HepG2 (cell line): ENCODE data around the gene SCT. TPM values are rescaled to one million over a fixed set of nuclear protein-coding genes. Genes with fewer than 3 reads are reported as not detected.

Source experiments
- ATM ChIP-seq: fragments of 450-650 bp; IDR thresholded peaks from 2 replicates; pipeline ENCODE4 v1.7.1; 2017; ENCODE audit warnings: mild to moderate bottlenecking, borderline replicate concordance
- DNMT3B ChIP-seq: conservative IDR thresholded peaks from 2 replicates; pipeline ENCODE4 v1.6.1; 2016; ENCODE audit warnings: missing biosample characterization, control low read depth
- ELK4 ChIP-seq: sonication (generic); formaldehyde crosslinking; IDR thresholded peaks from 2 replicates; pipeline ENCODE4 v1.9.0; 2021; ENCODE audit warnings: missing genetic modification reagents, borderline replicate concordance
- GATAD2A ChIP-seq: IDR thresholded peaks from 2 replicates; pipeline ENCODE4 v1.6.1; 2016
- HMG20B ChIP-seq: conservative IDR thresholded peaks from 2 replicates; pipeline ENCODE4 v1.6.1; 2016; ENCODE audit warnings: missing genetic modification reagents, missing compliant biosample characterization
- HOXA9 ChIP-seq: sonication (generic); formaldehyde crosslinking; IDR thresholded peaks from 2 replicates; pipeline ENCODE4 v1.8.1; 2022; ENCODE audit warnings: missing genetic modification reagents, mild to moderate bottlenecking, moderate library complexity, borderline replicate concordance
- JDP2 ChIP-seq: sonication (generic); formaldehyde crosslinking; IDR thresholded peaks from 2 replicates; pipeline ENCODE4 v1.8.1; 2022; ENCODE audit warnings: missing genetic modification reagents, borderline replicate concordance
- JUN ChIP-seq: sonication (generic); formaldehyde crosslinking; IDR thresholded peaks from 2 replicates; pipeline ENCODE4 v1.4.0; 2020; ENCODE audit warnings: mild to moderate bottlenecking, missing genetic modification reagents
- JUNB ChIP-seq: sonication (generic); formaldehyde crosslinking; IDR thresholded peaks from 2 replicates; pipeline ENCODE4 v1.8.0; 2022; ENCODE audit warnings: missing genetic modification reagents, mild to moderate bottlenecking, borderline replicate concordance
- NRL ChIP-seq: sonication (generic); formaldehyde crosslinking; IDR thresholded peaks from 2 replicates; pipeline ENCODE4 v1.5.0; 2020; ENCODE audit warnings: missing genetic modification reagents, mild to moderate bottlenecking, moderate library complexity, borderline replicate concordance
- PHF21A ChIP-seq: sonication (generic); formaldehyde crosslinking; IDR thresholded peaks from 2 replicates; pipeline ENCODE4 v1.5.0; 2020; ENCODE audit warnings: mild to moderate bottlenecking, missing genetic modification reagents
- PRPF4 ChIP-seq: fragments of 200-400 bp; formaldehyde crosslinking; IDR thresholded peaks from 2 replicates; pipeline ENCODE4 v1.6.1; 2016; ENCODE audit warnings: low read length, low read depth; ENCODE audit not compliant: poor library complexity, severe bottlenecking
- SP5 ChIP-seq: IDR thresholded peaks from 2 replicates; pipeline ENCODE4 v1.6.1; 2016; ENCODE audit warnings: low read depth, borderline replicate concordance
- TAF1 ChIP-seq: sonication (generic); formaldehyde crosslinking; IDR thresholded peaks from 2 replicates; pipeline ENCODE4 v1.4.0; 2020; ENCODE audit warnings: missing genetic modification reagents
- TCF7 ChIP-seq: sonication (generic); IDR thresholded peaks from 2 replicates; pipeline ENCODE4 v1.6.1; 2016; ENCODE audit warnings: antibody characterized with exemption, low read depth
- TOPORS ChIP-seq: sonication (generic); formaldehyde crosslinking; IDR thresholded peaks from 2 replicates; pipeline ENCODE4 v1.8.0; 2023; ENCODE audit warnings: mild to moderate bottlenecking, missing genetic modification reagents
- ZBTB37 ChIP-seq: sonication (generic); formaldehyde crosslinking; IDR thresholded peaks from 2 replicates; pipeline ENCODE4 v1.4.0; 2020; ENCODE audit warnings: mild to moderate bottlenecking, missing genetic modification reagents
- ZNF180 ChIP-seq: sonication (generic); formaldehyde crosslinking; IDR thresholded peaks from 2 replicates; pipeline ENCODE4 v1.4.0; 2020; ENCODE audit warnings: low read depth, missing genetic modification reagents, borderline replicate concordance
- ZNF30 ChIP-seq: sonication (generic); formaldehyde crosslinking; IDR thresholded peaks from 2 replicates; pipeline ENCODE4 v1.5.0; 2020; ENCODE audit warnings: mild to moderate bottlenecking, missing genetic modification reagents
- ZNF335 ChIP-seq: sonication (generic); formaldehyde crosslinking; IDR thresholded peaks from 2 replicates; pipeline ENCODE4 v1.4.0; 2020; ENCODE audit warnings: missing genetic modification reagents
- ZNF451 ChIP-seq: sonication (generic); formaldehyde crosslinking; IDR thresholded peaks from 2 replicates; pipeline ENCODE4 v1.5.0; 2020; ENCODE audit warnings: mild to moderate bottlenecking, missing genetic modification reagents
- ZNF749 ChIP-seq: sonication (generic); formaldehyde crosslinking; IDR thresholded peaks from 2 replicates; pipeline ENCODE4 v1.8.0; 2022; ENCODE audit warnings: mild to moderate bottlenecking, missing genetic modification reagents, moderate library complexity, borderline replicate concordance
- ZNF782 ChIP-seq: sonication (generic); formaldehyde crosslinking; IDR thresholded peaks from 2 replicates; pipeline ENCODE4 v1.4.0; 2020; ENCODE audit warnings: missing genetic modification reagents, mild to moderate bottlenecking, borderline replicate concordance
- polyA plus RNA-seq, 8 experiments: library from polyadenylated mRNA; depleted of rRNA in 3 of 8; stranded (reverse) in 7 of 8; unstranded in 1 of 8; fragments of >200 nt; fragmentation: Illumina TruSeq in 4 of 8; extraction: Trizol in 4 of 8; gene quantifications; 2 replicates each; pipeline versions ENCODE4 v1.2.1 to v1.2.3, GENCODE V29; 2011 to 2016; ENCODE audit warnings: low read depth in 4 of 8, missing spikeins in 1 of 8, mixed read lengths in 1 of 8; ENCODE audit not compliant: insufficient read depth in 1 of 8
- total RNA-seq, 5 experiments: library from RNA; depleted of rRNA; stranded (reverse); fragments of >200 nt; fragmentation: Illumina TruSeq; extraction: Trizol; gene quantifications; 2 replicates each; pipeline ENCODE4 v1.2.3, GENCODE V29; 2016; ENCODE audit warnings: low read depth in 1 of 5
- TF ChIP-seq, protein P1 (sequence below): sonication (generic); formaldehyde crosslinking; IDR thresholded peaks from 2 replicates; pipeline ENCODE4 v1.8.1; 2023; ENCODE audit warnings: mild to moderate bottlenecking, missing genetic modification reagents
- TF ChIP-seq, protein P2 (sequence below): sonication (generic); formaldehyde crosslinking; IDR thresholded peaks from 2 replicates; pipeline ENCODE4 v1.8.0; 2022; ENCODE audit warnings: mild to moderate bottlenecking, missing genetic modification reagents, moderate library complexity
- TF ChIP-seq, protein P3 (sequence below): sonication (generic); formaldehyde crosslinking; IDR thresholded peaks from 2 replicates; pipeline ENCODE4 v1.5.0; 2020; ENCODE audit warnings: missing genetic modification reagents

SCT gene
- total and polyA plus RNA-seq, 2 of the 13 experiments (the other 11 are each of a cell fraction or from before 2014, with no cell fraction given): not detected

- TF ChIP-seq, protein P1, sequence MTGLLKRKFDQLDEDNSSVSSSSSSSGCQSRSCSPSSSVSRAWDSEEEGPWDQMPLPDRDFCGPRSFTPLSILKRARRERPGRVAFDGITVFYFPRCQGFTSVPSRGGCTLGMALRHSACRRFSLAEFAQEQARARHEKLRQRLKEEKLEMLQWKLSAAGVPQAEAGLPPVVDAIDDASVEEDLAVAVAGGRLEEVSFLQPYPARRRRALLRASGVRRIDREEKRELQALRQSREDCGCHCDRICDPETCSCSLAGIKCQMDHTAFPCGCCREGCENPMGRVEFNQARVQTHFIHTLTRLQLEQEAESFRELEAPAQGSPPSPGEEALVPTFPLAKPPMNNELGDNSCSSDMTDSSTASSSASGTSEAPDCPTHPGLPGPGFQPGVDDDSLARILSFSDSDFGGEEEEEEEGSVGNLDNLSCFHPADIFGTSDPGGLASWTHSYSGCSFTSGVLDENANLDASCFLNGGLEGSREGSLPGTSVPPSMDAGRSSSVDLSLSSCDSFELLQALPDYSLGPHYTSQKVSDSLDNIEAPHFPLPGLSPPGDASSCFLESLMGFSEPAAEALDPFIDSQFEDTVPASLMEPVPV: no peak
- TF ChIP-seq JDP2 (no peak), SP5 (CRISPR knock-in tag) (peak; percentile 46; the same call in 1 of the 2 replicates), PRPF4 (no peak), HMG20B (peak; percentile 74), ELK4 (CRISPR knock-in tag) (no peak), ZNF451 (CRISPR knock-in tag) (no peak), ZNF749 (CRISPR knock-in tag) (peak; percentile 27; the same call in 1 of the 2 replicates), NRL (CRISPR knock-in tag) (no peak), DNMT3B (no peak), ATM (no peak), JUN (CRISPR knock-in tag) (peak; percentile 88; the same call in 1 of the 2 replicates), GATAD2A (CRISPR knock-in tag) (peak; percentile 88), TCF7 (no peak), ZNF30 (CRISPR knock-in tag) (no peak), JUNB (CRISPR knock-in tag) (peak; percentile 85), ZNF180 (CRISPR knock-in tag) (no peak), ZNF335 (peak; percentile 76; the same call in 1 of the 2 replicates), HOXA9 (no peak), PHF21A (peak; percentile 77), TOPORS (no peak), TAF1 (CRISPR knock-in tag) (no peak), ZBTB37 (CRISPR knock-in tag) (no peak), ZNF782 (CRISPR knock-in tag) (no peak; the same call in 1 of the 2 replicates)
- TF ChIP-seq, protein P2, sequence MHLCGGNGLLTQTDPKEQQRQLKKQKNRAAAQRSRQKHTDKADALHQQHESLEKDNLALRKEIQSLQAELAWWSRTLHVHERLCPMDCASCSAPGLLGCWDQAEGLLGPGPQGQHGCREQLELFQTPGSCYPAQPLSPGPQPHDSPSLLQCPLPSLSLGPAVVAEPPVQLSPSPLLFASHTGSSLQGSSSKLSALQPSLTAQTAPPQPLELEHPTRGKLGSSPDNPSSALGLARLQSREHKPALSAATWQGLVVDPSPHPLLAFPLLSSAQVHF (CRISPR knock-in tag): no peak
- TF ChIP-seq, protein P3, sequence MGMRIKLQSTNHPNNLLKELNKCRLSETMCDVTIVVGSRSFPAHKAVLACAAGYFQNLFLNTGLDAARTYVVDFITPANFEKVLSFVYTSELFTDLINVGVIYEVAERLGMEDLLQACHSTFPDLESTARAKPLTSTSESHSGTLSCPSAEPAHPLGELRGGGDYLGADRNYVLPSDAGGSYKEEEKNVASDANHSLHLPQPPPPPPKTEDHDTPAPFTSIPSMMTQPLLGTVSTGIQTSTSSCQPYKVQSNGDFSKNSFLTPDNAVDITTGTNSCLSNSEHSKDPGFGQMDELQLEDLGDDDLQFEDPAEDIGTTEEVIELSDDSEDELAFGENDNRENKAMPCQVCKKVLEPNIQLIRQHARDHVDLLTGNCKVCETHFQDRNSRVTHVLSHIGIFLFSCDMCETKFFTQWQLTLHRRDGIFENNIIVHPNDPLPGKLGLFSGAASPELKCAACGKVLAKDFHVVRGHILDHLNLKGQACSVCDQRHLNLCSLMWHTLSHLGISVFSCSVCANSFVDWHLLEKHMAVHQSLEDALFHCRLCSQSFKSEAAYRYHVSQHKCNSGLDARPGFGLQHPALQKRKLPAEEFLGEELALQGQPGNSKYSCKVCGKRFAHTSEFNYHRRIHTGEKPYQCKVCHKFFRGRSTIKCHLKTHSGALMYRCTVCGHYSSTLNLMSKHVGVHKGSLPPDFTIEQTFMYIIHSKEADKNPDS (CRISPR knock-in tag): no peak
Observed at GRCh38 chr11:587978-588380, 39.0 kb downstream of the SCT start (continued).
